ENCODE data around the gene EXOC4.

The EXOC4 gene

GRCh38 chr7:134113655-134114054, 860.8 kb downstream of the EXOC4 start:
- Histone ChIP-seq H3K27ac (ENCODE audit: low read depth, low read length, poor library complexity, severe bottlenecking) (no peak overlapping the region), H3F3A (ENCODE audit: insufficient read depth, low read length) (no peaks in the 10 kb centered on the region), H4K20me1 (ENCODE audit: insufficient read depth, low read length) (no peaks in the 10 kb centered on the region), H3K9me2 (ENCODE audit: low read depth, low read length) (no peaks in the 10 kb centered on the region), H3K27me3 (ENCODE audit: insufficient read depth, low read length) (no peaks in the 10 kb centered on the region), H3K4me2 (ENCODE audit: low read length) (no peak overlapping the region), H3K4me1 (ENCODE audit: insufficient read depth, low read length, severe bottlenecking) (no peaks in the 10 kb centered on the region), H3K79me2 (ENCODE audit: insufficient read depth, low read length) (no peaks in the 10 kb centered on the region), H3K4me3 (ENCODE audit: low read depth, low read length, poor library complexity, severe bottlenecking) (no peak overlapping the region), H3K36me3 (ENCODE audit: insufficient read depth, low read length) (no peaks in the 10 kb centered on the region), H2AFZ (ENCODE audit: low read length) (no peak overlapping the region), H3K9ac (ENCODE audit: low read length) (no peak overlapping the region), H3K9me3 (ENCODE audit: low read length) (no peaks in the 10 kb centered on the region)
- TF ChIP-seq EZH2 (IDR thresholded peaks at IDR 0.05; ENCODE audit: borderline replicate concordance, low read length) (no peak), CTCF (IDR thresholded peaks at IDR 0.05; ENCODE audit: low read length) (no peak)

GRCh38 chr7:134114992-134115391, 862.1 kb downstream of the EXOC4 start:
- Histone ChIP-seq H3K27ac (ENCODE audit: low read depth, low read length, poor library complexity, severe bottlenecking) (no peak overlapping the region), H3K27me3 (ENCODE audit: insufficient read depth, low read length) (no peaks in the 10 kb centered on the region), H3K9me2 (ENCODE audit: low read depth, low read length) (no peaks in the 10 kb centered on the region), H3K79me2 (ENCODE audit: insufficient read depth, low read length) (no peaks in the 10 kb centered on the region), H3K4me2 (ENCODE audit: low read length) (no peak overlapping the region), H3K4me1 (ENCODE audit: insufficient read depth, low read length, severe bottlenecking) (no peaks in the 10 kb centered on the region), H3F3A (ENCODE audit: insufficient read depth, low read length) (no peaks in the 10 kb centered on the region), H2AFZ (ENCODE audit: low read length) (no peak overlapping the region), H3K9me3 (ENCODE audit: low read length) (no peaks in the 10 kb centered on the region), H3K36me3 (ENCODE audit: insufficient read depth, low read length) (no peaks in the 10 kb centered on the region), H3K4me3 (ENCODE audit: low read depth, low read length, poor library complexity, severe bottlenecking) (no peak overlapping the region), H3K9ac (ENCODE audit: low read length) (no peak overlapping the region), H4K20me1 (ENCODE audit: insufficient read depth, low read length) (no peaks in the 10 kb centered on the region)
- no peak for TF ChIP-seq EZH2 (IDR thresholded peaks at IDR 0.05; ENCODE audit: borderline replicate concordance, low read length)
- no peak for TF ChIP-seq CTCF (IDR thresholded peaks at IDR 0.05; ENCODE audit: low read length)

Data from OCI-LY1 (cell line).